Activated T-cell treated with anti-CD3 and anti-CD28 coated beads for 24 hours (primary cell): ENCODE results near the gene MFSD2A.
"Not testable (repeated sequence)": the region's sequence is repeated elsewhere in the genome, so short reads cannot be mapped to it uniquely, and the experiment has no call there.

Source experiments
- DNase-seq: peaks from one replicate; pipeline ENCODE4 v3.0.0-alpha.2; 2020; ENCODE audit warnings: low read depth

Gene MFSD2A

GRCh38 chr1:39969048-39969447 is 14.1 kb downstream of the MFSD2A start:
- DNase-seq, result no peak

- DNase-seq, result no peak
These were observed 14.8 kb downstream of the MFSD2A start for GRCh38 chr1:39969531-39970270.

GRCh38 chr1:39970274-39970673 is 15.3 kb downstream of the MFSD2A start:
- no peak for DNase-seq

GRCh38 chr1:39971138-39971537 is 16.2 kb downstream of the MFSD2A start:
- DNase-seq, result no peak

- peak; percentile 56 for DNase-seq
These were observed 18.7 kb downstream of the MFSD2A start for GRCh38 chr1:39973503-39974135.

- no peak for DNase-seq
These were observed 21.8 kb downstream of the MFSD2A start for GRCh38 chr1:39976732-39977131.

GRCh38 chr1:39977202-39977601 is 22.3 kb downstream of the MFSD2A start:
- DNase-seq, result no peak

- no peak for DNase-seq
These were observed 24.7 kb downstream of the MFSD2A start for GRCh38 chr1:39979654-39980053.

GRCh38 chr1:39980555-39981313 is 25.8 kb downstream of the MFSD2A start:
- no peak for DNase-seq

- no peak for DNase-seq
These were observed 26.4 kb downstream of the MFSD2A start for GRCh38 chr1:39981385-39981784.

GRCh38 chr1:39981945-39982344 is 27.0 kb downstream of the MFSD2A start:
- no peak for DNase-seq

GRCh38 chr1:39984480-39984879 is 29.5 kb downstream of the MFSD2A start:
- DNase-seq, result not testable (repeated sequence)

GRCh38 chr1:39984951-39985350 is 30.0 kb downstream of the MFSD2A start:
- DNase-seq, result no peak

GRCh38 chr1:39987869-39988268 is 32.9 kb downstream of the MFSD2A start:
- no peak for DNase-seq

- no peak for DNase-seq
These were observed 33.8 kb downstream of the MFSD2A start for GRCh38 chr1:39988618-39989343.

- DNase-seq, result no peak
These were observed 35.5 kb downstream of the MFSD2A start for GRCh38 chr1:39990428-39990827.

- no peak for DNase-seq
These were observed 37.3 kb downstream of the MFSD2A start for GRCh38 chr1:39992234-39992633.

- no peak for DNase-seq
These were observed 37.9 kb downstream of the MFSD2A start for GRCh38 chr1:39992888-39993287.

- DNase-seq, result no peak
These were observed 41.0 kb downstream of the MFSD2A start for GRCh38 chr1:39995973-39996393.

- no peak for DNase-seq
These were observed 41.6 kb downstream of the MFSD2A start for GRCh38 chr1:39996396-39997004.

GRCh38 chr1:40001456-40001855 is 46.5 kb downstream of the MFSD2A start:
- no peak for DNase-seq
